K562 (cell line): ENCODE data around the gene HNRNPF. TPM values are rescaled to one million over a fixed set of nuclear protein-coding genes. Genes with fewer than 3 reads are reported as not detected.

ENCODE experiments used
- ARID3A ChIP-seq: IDR thresholded peaks from 2 replicates; pipeline ENCODE4 v1.6.1; 2012; ENCODE audit warnings: low read depth, low read length, improper control_type of control experiment, borderline replicate concordance
- ATF7 ChIP-seq: fragments of 450-650 bp; IDR thresholded peaks from 2 replicates; pipeline ENCODE4 v1.7.1; 2014; ENCODE audit warnings: mild to moderate bottlenecking, moderate library complexity
- DMBX1 ChIP-seq: fragments of 250-450 bp; sonication (Bioruptor Pico); IDR thresholded peaks from 2 replicates; pipeline ENCODE4 v1.8.0; 2022; ENCODE audit warnings: inconsistent platforms, mild to moderate bottlenecking, moderate library complexity, borderline replicate concordance
- PCBP2 ChIP-seq: fragments of 200-400 bp; formaldehyde crosslinking; IDR thresholded peaks from 2 replicates; pipeline ENCODE4 v1.6.1; 2018; ENCODE audit warnings: low read length, low read depth, mild to moderate bottlenecking, moderate library complexity; ENCODE audit not compliant: poor library complexity, severe bottlenecking
- RAD21 ChIP-seq, 2 experiments: fragments of 250-450 bp in 1 of 2; fragments of 450-650 bp in 1 of 2; sonication (Bioruptor Pico) in 1 of 2; formaldehyde crosslinking in 1 of 2; IDR thresholded peaks in 1 of 2; conservative IDR thresholded peaks in 1 of 2; 2 replicates each; pipeline versions ENCODE4 v1.4.0 to v1.8.0; 2020 to 2022; ENCODE audit warnings: mild to moderate bottlenecking in 2 of 2, moderate library complexity in 1 of 2
- RBM17 ChIP-seq: fragments of 200-400 bp; formaldehyde crosslinking; IDR thresholded peaks from 2 replicates; pipeline ENCODE4 v1.6.1; 2017; ENCODE audit warnings: low read depth, mild to moderate bottlenecking, low read length, borderline replicate concordance
- SOX6 ChIP-seq: fragments of 450-650 bp; IDR thresholded peaks from 2 replicates; pipeline ENCODE4 v1.6.1; 2014; ENCODE audit warnings: mild to moderate bottlenecking
- polyA plus RNA-seq, 8 experiments: library from polyadenylated mRNA; depleted of rRNA in 4 of 8; stranded (reverse) in 5 of 8; unstranded in 3 of 8; fragments of >200 nt; fragmentation: Nextera tagmentation in 2 of 8; fragmentation: Illumina TruSeq in 1 of 8; extraction: Ambion mirVana in 2 of 8; extraction: Trizol in 1 of 8; gene quantifications; 2 replicates each; pipeline versions ENCODE4 v1.2.1 to v1.2.3, GENCODE V29; 2011 to 2014; ENCODE audit warnings: inconsistent platforms in 1 of 8, missing spikeins in 1 of 8
- total RNA-seq, 7 experiments: library from RNA; depleted of rRNA in 6 of 7; stranded (reverse); fragments of >200 nt in 6 of 7; fragmentation: Illumina TruSeq in 2 of 7; extraction: Trizol in 2 of 7; gene quantifications; 2 replicates each; pipeline versions ENCODE4 v1.2.1 to v1.2.3, GENCODE V29; 2011 to 2021; ENCODE audit warnings: low replicate concordance in 1 of 7

The HNRNPF gene
- total and polyA plus RNA-seq, 9 of the 15 experiments (the other 6 are each of a cell fraction or from before 2014, with no cell fraction given), result 192 to 489 (median 416) TPM

- TF ChIP-seq PCBP2, result no peak
- TF ChIP-seq RAD21 (CRISPR knock-in tag; conservative IDR thresholded peaks at IDR 0.05 in 1 of 2, IDR thresholded peaks at IDR 0.05 in 1 of 2), result peak in 1 of 2 experiments; percentile 63; a peak in 3 of 4 replicates
- TF ChIP-seq RBM17, result no peak
- TF ChIP-seq DMBX1, result peak; percentile 67
- peak; percentile 78 for TF ChIP-seq ATF7
- no peak for TF ChIP-seq ARID3A
- peak; percentile 66; the same call in 1 of the 2 replicates for TF ChIP-seq SOX6
- TF ChIP-seq, all 486 proteins: peak for 202
Observed at GRCh38 chr10:43407576-43408330, 1.2 kb downstream of the HNRNPF start (continued).
